ENCODE results near the gene TSKU.

DNA sequence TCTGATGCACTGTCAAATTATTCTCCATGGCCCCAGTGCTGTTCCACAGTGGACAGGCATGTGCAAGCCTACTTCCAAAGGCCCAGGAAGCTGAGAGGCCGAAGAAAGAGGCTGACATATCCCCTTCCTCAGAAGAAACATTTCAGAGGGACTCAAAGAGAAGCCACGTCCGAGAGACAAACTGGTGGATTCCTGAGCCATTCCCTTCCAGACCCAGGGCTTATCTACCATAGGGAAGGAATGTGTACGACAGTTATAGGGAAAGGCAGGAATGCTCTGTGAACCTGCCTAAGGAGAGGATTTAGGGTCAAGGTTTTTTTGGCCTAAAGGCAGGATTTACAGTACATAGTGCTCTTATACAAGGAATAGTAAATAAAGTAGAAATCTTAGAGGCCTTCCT lies 46.9 kb upstream of the TSKU start:
- TF ChIP-seq, protein P1, sequence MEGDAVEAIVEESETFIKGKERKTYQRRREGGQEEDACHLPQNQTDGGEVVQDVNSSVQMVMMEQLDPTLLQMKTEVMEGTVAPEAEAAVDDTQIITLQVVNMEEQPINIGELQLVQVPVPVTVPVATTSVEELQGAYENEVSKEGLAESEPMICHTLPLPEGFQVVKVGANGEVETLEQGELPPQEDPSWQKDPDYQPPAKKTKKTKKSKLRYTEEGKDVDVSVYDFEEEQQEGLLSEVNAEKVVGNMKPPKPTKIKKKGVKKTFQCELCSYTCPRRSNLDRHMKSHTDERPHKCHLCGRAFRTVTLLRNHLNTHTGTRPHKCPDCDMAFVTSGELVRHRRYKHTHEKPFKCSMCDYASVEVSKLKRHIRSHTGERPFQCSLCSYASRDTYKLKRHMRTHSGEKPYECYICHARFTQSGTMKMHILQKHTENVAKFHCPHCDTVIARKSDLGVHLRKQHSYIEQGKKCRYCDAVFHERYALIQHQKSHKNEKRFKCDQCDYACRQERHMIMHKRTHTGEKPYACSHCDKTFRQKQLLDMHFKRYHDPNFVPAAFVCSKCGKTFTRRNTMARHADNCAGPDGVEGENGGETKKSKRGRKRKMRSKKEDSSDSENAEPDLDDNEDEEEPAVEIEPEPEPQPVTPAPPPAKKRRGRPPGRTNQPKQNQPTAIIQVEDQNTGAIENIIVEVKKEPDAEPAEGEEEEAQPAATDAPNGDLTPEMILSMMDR (conservative IDR thresholded peaks at IDR 0.05; ENCODE audit: low read length): no peak
- no peak for TF ChIP-seq EZH2phosphoT487 (IDR thresholded peaks at IDR 0.05; ENCODE audit: borderline replicate concordance)

All from Loucy (cell line).